Stimulated activated CD8-positive, alpha-beta memory T cell treated with anti-CD3 and anti-CD28 coated beads, Interleukin-12 subunit alpha, Interleukin-12 subunit beta, amount 100 ng/mL, for 24 hours (primary cell): ENCODE data around the gene GUCY2F.

ENCODE experiments used
- DNase-seq: peaks from one replicate; pipeline ENCODE4 v3.0.0-alpha.2; 2020; ENCODE audit errors: extremely low read depth

GUCY2F gene

DNA sequence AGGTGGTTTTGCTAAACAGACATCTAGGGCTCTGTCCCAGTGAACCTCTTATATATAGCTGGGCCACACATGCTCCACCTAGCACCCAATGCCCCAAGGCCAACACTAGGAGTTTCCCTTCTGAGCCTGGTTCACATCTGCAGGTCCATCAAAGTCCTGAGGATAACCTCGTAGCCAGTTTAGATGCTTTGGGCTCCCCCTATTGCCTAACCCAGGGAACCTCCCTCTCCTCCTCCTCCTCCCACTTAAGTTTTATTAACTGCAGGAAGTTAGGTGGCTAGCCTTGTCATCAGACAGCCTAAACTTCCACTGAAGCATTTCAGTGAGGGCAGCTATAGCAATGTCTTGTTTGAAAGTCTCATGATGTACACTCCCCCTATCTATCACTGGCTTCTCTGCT is 88.0 kb downstream of the GUCY2F start:
- DNase-seq = no peak

DNA sequence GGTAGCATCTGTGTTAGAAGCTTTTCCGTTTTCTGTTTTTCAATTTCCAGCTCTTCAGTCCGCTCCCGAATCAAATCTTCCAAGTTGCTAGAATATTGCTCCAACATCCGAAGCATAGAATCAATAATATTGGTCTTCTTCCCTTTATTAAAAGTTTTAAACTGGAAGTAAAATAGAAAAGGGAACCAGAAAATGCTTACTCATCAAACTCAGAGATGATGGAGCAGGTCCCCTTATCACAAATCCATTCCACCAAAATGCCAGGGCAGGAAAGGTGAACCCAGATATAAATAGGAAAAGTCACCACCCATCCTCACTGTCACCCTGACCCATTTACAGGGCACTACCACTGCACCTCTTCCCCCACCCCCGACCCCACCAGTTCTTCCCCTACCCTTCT is 89.0 kb downstream of the GUCY2F start:
- no peak for DNase-seq

DNA sequence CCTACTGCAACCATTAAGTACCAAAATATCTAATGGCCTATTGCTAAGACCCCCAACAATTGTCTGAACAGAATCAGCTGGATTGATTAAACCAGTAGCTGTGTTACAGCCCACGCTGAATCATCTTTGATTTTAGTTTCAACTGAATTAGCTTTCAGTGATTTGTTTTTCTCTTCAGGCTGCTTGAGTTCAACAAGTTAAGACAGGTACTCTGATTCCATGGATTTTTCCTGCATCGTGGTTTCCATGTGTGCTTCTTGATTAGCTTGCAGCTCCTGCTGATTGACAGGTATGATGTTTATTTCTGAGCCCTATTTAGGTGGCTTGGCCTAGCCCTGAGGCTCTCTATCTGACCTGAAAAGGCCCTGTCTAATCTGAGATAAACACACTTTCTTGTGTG is 91.3 kb downstream of the GUCY2F start:
- no peak for DNase-seq

DNA sequence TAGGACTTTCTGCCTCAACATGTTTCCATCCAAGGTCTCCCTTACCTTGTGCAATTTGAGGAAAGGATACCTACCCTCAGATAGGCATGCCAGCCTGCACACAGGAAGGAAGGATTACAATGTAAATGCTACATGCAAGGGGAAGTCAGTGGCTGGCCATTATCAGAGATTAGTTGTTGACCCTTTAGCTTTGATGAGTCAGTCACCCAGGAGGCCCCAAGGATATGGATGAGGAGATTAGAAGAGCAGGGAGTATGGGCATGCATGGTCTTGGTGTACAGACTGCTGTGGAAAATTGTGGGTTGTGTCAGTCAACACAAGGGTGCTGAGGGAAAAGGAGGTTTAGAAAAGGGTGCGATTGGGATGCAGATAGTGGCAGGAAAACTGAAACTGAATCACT is 92.0 kb downstream of the GUCY2F start:
- no peak for DNase-seq

DNA sequence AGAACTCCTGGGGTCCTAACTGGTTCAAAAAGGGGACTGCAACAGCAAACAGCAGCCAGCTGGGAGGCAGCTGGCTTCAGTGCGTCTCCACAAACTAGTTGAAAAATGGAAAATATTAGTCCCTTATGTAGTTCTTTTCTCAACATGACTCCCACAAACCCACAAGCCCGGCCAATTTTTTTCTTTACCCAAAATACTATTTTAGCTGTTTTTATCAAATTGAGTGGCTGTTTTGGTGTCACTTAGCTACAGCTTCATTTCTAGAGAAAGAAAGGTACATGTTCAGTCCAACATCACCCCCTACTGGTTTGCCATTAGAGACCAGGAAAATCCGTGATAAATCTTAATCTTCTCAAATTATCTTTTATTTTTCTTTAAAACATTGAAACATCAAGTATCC is 97.2 kb downstream of the GUCY2F start:
- no peak for DNase-seq

DNA sequence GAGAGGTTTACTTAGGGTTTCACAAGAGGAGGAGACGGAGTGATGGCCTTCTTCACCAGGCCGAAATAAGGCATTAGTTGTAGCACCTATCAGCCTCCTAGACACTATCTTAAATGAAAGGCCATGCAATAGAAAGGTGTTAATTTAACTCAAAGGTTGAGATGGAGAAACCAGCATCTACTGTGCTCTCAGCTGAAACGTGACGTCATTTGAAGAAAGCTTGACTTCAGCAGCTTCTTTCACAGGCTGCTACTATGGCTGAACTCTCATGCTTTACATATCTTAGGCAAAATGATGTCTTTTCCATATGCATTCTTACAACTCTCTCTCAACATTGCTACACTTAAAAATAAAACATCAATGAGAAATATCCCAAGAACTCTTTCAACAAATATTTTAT is 99.6 kb downstream of the GUCY2F start:
- no peak for DNase-seq

DNA sequence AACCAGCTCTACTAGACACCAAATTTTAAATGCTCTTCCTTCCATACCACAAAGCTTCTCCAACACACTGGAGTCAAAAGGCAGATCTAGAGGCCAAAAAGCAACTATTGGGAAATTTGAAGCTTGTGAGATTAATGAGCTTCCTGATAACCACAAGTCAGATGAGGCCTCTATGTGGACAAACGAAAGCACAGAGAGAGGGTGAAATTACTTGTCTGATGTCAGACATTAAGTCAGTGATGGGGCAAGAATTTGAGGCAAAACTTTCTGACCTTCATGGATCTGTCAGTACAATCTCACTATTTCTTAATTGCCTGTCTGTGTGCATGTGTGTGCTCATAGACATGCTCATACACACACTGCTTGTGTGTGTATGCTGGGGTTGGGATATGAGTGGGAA is 103.6 kb downstream of the GUCY2F start:
- no peak for DNase-seq

DNA sequence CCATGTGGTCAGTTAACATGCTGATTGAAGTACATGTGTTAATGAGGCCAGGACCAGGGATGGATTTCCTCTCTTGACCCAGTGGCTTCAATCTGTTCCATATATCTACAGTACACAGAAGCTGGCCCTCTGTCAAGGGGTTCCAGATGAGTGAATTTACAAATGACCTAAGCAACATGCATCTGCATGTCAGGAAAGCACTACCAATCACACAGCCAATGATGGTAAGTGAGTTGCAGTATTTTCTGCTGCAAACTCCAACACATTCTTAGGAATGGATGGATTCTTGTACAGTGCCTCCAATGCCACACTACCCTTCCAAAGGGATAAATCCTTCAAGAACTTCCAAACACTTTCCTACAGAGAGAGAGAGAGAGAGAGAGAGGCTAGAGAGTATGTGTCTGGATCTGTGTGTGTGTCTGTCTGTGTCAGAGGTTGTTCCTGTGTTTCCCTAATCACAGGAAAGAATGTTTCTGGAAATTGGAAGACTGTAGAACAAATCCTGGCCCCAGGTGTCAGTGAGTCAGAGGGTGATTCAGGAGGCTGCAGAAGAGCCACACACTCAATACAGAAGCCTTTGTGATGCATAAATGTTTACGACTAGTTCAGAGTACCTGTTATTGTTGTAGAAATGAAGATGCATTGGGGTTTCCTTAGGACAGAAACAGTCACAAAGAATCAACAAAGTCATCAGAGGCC is 107.5 kb downstream of the GUCY2F start:
- DNase-seq = no peak

DNA sequence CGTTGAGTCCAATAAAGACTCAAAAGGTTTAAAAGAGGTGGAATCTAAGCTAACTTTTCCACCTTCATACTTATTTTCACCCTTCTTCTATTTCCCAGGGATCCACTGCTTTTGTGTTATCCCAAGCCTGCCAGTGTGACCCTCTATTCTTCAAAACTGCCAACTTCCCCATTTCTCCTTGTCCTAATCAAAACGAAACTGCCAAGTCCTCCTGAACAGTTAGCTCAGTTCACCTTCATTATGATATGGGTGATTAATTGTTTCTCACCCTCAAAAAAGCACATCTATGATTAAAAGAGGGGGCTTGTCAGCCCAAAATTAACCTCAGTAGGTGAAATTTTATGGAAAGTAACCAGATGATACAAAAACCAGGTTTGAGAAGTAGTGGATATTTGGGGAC is 108.4 kb downstream of the GUCY2F start:
- no peak for DNase-seq

DNA sequence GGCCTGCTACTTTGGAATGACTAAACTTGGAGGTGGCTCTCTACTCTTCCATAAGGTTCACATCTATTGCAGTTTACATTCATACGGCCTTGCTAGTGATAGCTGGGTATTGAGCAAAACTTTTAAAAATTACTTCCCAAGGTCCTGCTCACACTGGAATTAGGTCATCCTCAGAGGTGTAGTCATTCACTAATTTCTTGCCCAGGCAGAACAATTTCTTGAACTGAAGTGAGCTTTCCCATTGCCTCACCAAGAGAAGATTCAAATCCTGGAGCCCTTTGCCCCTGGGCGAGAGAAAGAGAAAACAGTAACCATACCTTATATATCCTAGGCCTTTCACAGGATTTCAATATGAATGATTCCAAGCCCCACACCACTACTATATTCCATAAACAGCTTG is 109.2 kb downstream of the GUCY2F start:
- DNase-seq = no peak

DNA sequence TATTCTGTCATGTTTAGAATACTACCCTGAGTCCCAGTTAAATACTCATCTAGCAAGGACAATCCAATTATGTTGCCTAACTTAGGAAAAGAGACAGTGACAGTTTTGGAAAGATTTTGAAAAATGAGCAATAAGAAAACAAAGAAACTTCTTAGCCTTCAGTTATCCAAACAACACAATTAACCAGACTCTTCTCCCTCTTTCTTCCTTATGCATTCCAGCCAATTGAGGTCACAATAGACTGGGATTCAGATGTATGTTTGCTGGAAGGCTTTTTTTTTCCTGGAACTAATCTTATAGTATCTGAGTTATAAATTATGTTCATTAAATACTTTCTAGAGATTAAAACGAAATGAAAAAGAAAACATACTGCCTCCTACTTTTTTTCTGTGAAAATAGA is 109.6 kb downstream of the GUCY2F start:
- DNase-seq = no peak

DNA sequence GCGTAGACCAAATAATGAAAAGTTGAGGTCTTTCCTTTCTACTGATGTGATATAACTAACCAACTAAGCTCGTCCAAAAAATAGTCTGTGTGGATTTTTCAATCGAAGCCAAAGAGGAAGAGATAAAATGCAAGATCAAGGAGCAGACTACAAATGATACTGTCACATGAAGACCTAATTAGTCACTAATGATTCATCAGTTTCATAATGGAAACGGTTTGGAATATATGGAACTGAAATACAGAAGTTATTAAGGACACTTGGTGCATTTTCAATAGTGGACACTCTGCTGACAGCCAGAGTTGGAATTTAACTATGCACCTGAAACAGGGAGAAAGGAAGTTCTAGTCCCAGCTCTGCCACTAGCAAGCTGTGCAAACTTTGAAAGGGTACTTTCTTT is 119.8 kb downstream of the GUCY2F start:
- DNase-seq = no peak

DNA sequence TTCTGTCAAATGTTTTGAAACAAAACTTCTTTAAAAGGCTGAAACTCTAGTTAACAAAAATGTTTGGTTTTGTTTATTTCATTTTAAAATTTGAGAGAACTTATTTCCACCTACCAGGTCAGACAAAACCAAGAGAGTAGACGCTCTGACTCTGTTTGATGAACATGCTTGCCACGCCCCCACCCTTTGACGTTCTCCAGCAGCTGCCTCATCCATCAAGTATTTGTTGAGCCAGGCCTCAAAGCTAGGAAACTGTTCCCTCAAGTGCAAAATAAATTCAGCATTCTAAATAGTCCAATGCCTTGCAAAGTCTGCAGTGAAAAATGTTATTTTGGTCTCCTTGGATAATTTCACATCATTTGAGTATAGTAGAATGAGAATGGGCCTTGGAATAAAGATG is 121.6 kb downstream of the GUCY2F start:
- DNase-seq = no peak

DNA sequence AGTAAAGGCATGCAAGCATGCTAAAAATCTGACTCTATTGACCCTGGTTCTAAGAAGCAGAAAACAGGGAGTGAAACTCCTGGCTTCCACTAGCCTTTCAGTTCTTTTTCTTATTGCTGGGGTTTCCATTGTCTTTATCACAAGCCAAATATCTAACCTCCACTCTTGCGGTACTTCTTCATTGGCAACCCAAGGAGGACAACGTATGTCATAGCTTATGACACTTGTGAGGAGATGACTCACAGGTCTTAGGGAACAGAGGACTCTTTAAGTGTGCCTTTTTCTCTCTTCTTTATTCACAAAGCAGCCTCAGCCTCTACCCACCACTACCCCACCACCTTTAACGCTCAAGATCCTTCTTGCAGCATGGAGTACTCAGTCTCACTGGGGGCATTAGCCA is 124.2 kb downstream of the GUCY2F start:
- no peak for DNase-seq

DNA sequence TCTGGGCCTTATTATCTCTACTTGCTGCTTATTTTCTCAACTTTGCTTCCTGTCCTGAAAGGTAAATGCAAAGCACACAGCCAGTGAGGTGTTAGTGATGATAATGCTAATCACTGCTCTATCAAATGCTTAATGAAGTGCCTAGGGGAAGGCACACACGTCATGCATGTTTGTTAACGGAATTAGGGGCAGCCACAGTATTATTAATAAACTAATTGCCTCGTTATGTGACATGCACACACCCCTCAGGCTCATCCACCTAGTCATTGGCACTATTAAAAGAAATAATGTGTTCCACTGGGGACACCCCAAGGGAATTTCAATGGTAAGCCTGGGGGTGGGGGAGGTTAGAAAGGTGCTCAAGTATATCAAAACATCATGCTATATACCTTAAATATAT is 125.2 kb downstream of the GUCY2F start:
- DNase-seq = no peak

DNA sequence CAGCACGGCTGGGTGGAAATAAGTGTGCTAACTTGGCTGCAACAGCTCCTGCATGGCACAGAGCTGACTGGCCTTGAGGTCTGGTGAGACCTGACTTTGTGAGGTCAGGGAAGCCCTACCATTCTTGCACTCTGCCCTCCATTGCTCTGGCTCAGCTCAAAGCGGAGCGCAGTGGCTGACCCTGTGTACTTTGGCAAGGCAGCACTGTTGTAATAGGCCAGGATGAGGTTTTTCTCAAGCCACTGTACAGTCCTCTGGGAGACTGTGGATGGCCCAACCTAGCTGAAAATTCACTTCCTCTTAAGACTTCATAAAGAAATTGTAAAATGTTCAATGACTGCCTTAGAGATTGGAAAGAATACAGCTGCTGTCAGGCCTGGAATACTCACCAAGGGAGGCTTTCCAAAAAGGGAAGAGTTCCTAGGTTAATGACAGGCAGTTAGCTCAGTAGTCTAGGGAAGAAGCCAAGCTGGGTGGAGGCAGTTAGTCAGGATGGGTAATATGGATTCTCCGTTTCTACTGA is 129.8 kb downstream of the GUCY2F start:
- DNase-seq = no peak

DNA sequence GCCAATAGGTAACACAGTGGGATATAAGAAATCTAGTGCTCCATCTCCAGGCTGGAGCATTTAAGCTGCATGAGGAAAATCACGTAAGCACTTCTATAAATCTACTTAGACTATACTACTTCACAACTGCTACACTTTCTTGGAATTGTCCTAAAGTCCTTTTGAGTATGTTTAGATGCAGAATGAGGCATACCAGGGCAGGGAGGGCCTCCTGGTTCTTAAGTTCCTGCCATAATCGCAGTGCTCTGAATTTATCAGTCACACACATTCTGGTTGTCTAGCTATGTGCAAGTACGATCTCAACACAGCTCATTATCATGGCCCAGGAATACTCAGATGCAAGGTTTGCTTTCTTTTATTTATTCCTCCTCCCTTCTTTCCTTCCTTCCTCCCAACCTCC is 130.3 kb downstream of the GUCY2F start:
- no peak for DNase-seq

DNA sequence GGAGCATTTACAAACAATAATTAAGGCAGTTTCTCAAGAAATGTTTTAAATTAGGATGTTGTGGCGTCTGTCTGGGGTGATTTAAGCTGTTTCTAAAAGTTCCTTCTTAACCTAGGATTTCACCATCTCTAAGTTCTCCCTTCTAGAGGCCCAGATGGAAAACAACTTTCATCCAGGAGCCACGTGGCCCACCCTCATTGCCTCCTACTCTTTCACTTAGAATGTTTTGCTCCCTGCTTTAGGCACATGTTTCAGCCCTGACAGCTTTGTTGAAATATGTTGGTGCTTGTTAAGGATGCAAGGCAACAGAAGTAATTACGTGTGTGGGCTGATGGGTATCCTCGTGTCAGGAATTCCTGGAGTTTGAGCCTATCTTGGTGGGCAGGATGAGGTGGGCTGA is 131.3 kb downstream of the GUCY2F start:
- DNase-seq = no peak

DNA sequence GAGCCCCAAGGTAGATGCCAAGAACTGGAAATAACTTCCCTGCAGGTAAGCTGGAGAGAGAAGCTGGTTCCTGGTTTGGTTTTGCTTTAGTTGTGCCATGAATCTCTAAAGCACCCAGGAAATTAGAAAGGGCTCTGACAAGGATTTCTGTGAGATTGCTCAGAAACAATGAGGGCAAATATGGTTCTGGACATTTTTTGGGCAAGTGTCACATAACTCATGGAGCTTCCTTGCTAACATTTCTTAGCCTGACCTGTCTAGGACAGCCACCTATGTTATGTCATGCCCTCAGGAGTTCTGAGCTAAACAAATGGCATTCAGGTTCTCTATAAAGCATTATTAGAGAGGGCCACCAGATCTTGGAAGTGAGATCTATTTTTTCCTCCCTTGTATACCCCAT is 131.8 kb downstream of the GUCY2F start:
- DNase-seq = no peak

DNA sequence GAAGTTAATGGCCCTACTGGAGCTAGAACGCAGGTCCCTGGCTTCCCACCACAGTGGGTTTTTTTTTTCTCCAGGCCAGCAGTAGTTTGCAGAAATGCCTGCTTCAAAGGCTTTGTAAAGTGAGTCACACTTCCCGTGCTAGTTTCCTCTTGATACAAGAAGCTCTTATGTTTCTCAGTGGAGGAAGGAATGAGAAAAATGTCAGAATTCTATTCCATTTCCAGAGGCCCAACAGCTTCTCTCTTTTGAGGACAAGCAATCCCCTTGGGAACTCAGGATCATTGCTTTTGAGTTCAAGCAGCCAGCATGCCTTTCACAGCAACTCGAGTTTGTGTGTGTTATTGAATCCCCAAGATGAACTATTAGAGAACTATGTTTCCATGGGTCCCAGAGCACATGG is 134.3 kb downstream of the GUCY2F start:
- no peak for DNase-seq

DNA sequence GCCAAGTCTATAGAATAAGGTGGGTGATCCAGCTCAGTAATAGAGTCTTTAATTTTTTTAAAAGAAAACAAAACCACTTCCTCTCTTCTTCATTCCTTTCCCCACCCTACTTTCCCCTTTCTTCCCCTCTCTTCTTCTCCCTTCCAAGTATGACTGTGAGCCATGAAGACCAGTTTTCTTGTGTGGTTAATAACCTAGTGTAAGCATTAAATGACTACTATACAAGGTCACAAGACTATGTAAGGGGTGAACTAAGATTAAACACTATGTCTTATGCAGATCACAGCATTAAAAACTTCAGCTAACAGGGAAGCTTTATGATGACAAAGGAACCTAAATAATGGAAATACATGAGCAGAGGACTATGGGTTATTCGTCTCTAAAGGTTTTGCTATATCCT is 135.4 kb downstream of the GUCY2F start:
- DNase-seq = no peak

DNA sequence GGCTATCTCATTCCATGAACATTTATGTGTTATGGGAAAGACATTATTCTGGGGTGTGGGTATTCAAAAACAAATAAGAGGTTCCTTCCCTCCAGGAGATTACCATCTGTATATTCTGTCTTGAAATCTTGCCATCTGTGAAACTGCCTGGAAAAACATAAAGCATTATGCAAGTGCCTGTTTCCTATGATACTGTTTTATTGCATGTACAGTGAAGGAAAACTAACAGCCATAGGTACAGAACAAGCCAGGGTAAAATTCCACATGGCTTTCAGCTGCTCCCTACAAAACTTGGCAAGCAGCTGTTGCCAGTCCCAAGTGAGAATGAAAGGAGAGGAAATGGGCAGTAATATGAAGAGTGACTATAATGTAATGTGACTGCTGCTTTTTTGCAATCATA is 136.0 kb downstream of the GUCY2F start:
- no peak for DNase-seq

DNA sequence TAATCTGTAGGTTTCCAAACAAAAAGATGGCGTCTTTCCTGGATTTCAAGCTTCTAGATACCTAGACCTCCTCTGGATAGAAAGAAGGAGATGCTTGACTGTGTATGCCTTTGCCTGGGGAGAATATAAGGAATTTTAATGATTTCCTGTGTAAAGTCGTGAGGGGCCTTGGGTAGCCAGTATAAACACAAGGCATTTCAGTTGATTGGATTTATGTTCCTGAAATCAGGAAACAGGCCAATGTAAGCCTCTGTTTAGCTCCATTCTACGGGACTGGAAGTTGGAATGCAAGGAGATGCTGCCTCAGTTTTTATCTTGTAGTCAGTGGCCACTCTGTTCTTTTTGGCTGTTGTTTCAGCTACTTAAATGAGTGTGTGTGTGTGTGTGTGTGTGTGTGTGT is 137.2 kb downstream of the GUCY2F start:
- no peak for DNase-seq

DNA sequence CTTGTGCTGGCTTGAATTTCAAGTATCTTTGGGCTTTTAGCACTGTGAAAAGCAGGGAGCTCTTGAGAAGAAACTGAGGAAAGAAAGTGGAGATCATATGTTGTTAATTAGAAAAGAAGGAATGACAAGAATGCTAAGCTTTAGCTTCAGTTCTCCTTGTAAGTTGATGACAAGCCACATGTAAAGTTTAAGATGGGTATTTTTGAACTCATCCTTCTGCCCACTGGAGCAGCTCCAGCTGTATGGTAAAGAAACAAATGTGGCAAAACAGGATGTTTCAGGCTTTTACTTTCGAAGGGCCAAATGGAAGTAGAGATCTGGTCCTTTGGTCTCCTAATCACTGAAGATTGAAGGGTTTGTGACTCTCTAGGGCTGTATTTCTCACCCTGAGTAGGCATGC is 137.8 kb downstream of the GUCY2F start:
- DNase-seq = no peak
